GOT3 (cell line): ENCODE results near the gene BCAR3.
A peak's percentile ranks its signal among the peaks of the same experiment; 100 is the strongest.
"Not testable (repeated sequence)": the region's sequence is repeated elsewhere in the genome, so short reads cannot be mapped to it uniquely, and the experiment has no call there.

Source experiments
- DNase-seq: peaks from one replicate; lab custom pipeline; 2025; ENCODE audit warnings: mixed read lengths; lab: John Stamatoyannopoulos, UW

Gene BCAR3

DNA sequence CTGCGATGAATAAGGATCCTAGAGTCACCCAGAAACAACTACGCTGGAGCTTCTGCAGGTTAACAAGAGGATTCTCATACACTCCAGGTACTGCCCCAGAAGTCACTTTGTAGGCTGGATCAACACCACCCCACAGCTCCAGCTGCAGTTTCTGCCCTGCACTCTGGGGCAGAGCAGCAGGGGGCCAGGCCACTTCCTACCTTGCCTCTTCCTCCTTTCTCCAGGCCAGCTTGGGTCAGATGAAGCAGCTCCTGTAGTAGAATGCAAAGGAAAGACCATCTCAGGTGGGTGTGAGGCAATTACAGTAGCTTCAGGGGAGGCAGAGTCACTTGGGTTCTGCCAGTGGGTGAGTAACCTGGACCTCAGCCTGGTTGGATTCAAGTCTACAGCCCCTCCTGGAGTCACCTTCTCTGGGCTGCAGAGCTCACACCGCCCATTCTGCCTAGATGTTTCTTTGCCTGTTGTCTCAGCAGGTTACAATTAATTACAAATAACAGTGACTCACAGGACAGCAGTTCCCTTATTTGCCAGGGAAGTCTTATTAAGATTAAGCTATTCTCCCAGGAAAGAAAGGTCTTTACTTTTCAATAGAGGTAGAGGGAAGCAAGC is 24.4 kb upstream of the BCAR3 start:
- no peak for DNase-seq

DNA sequence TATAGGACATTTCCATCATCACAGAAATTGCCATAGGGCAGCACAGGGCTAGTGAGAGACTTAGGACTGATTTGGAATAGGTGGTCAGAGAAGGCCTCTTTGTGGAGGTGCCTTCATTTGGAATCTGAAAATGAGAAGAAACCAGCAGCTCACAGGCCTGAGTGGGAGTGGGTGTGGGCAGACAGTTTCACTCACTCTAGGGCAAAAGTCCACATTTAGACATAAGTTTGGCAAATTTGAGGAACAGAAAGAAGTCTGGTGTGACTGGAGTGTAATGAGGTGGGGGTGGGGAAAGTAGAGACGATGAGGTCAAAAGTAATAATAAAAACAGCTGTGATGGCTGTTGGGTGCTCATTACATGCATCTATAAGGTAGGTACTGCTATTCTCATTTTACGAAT is 22.4 kb upstream of the BCAR3 start:
- no peak for DNase-seq

DNA sequence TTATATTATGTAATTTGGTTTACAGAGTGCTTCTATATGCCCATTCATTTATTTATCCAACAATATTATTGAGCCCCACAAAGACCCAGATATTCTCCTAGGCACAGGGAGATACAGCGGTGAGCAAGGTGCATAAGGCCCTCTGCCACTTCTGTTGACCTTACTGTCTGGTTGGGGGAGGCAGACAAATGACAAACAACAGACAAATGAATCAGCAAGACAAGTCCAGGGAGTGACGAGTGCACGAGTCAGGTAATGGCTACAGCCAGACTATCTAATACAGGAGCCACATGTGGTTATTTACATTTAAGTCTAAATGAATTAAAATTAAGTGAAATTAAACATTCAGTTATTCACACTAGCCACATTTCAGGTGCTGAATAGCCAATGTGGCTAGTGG is 22.0 kb upstream of the BCAR3 start:
- no peak for DNase-seq

DNA sequence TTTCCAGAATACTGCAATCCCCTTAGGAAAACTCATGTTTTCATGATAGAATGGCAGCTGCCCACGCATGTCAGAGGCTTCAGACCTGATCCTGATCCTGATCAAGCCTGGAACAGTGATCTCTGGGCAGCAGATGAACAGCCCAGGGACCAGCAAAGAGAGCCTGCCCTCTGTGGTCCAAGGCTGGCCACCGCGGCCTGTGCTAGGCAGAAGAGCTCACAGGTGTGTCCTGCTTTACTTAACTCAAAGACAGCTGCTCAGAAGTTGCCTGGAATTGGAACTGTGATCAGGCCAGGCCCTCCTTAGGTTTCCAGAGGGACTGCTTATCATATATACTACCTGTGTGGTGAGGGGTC is 21.2 kb upstream of the BCAR3 start:
- no peak for DNase-seq

DNA sequence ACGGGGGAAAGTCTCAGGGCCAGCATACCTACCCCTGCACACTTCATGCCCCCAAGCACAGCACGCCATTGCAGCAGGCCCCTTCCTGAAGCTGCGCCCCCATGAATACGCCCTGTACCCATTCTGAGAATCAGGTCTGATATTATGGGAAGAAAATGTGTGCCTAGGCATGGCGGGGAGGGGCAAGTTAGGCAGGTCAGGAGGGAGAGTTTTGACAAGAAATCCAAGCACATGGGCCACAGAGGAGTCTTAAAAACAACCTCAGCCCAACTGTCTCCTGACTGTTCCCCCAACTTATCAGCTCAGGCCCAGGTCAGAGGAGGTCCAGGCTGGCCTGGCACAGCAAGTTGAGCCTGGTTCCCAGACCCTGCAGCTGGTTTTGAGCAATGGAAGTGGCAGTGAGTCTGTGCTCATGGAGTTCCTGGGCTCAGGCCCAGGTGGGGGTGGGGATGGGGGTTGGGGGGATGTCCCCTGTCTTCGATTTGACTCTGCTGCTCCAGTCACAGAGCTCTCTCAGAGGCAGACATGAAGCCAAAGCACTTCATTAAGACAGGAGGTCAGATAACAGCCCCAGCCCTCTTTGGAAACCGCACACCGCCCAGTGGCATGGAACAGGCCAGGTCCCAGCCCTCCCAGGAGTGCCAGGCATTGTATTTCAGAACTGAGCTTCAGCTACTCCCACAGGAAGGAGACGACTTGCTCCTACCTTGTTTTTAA is 20.6 kb upstream of the BCAR3 start:
- no peak for DNase-seq

DNA sequence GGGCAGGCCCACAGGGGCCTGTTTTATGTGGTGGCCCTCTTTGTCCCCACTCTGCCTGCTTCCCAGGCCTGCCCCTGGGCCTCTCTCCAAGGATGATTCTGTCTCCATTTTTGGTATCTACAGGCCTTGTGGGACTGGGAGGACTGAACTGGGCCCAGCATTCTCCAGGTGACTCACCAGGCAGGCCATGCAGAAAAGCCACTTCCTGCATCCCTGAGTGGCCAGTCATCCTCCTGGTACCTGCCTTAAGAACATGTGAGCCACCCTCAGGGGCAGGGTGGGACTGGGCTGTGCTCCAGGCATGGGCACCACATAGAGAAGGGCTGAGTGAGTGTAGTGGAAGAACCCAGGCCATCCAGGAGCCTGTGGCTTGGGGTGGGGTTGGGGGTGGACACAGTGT is 20.0 kb upstream of the BCAR3 start:
- peak; percentile 2 for DNase-seq

DNA sequence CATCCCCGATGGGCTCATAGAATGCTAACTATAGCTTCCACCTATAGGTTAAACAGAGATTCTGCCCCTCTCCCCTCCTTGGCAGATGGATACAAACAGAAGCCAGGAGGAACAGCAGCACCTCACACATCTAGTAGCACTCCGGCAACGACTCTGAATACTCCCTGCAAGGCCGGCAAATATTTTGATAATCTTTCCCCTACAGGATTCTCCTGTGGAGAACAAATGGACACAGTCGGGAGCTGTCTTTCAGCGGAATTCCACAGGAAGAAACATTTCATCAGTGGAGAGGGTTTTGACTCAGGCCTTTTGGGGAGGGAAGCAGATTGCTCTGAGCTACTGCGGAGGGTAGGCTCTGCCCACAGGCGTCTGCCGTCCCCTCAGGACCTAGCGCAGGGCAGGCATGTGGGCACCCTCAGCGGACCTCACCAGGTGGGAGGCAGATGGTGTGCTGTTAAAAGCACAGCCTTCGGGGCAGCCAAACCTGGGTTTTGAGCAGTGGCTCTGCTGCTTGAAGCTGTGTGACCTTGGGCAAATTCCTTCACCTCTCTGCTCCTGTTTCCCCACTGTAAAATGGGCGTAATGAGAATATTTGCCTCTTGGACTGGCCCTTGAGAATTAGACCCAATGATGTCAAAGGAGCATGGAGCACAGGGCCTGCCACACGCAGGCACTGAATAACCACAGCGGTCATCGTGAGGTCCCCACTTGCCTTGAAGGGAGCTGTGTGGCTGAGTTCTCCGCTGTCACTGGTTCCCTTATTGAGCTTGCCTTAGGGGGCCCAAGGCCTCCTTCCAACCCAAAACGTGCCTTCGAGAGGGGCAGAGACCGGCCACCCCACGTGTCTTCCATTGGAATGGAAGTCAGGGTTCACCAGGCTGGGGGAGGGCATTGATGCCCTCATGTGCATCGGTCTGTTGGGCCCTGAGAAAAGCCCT is 19.2 kb upstream of the BCAR3 start:
- no peak for DNase-seq

DNA sequence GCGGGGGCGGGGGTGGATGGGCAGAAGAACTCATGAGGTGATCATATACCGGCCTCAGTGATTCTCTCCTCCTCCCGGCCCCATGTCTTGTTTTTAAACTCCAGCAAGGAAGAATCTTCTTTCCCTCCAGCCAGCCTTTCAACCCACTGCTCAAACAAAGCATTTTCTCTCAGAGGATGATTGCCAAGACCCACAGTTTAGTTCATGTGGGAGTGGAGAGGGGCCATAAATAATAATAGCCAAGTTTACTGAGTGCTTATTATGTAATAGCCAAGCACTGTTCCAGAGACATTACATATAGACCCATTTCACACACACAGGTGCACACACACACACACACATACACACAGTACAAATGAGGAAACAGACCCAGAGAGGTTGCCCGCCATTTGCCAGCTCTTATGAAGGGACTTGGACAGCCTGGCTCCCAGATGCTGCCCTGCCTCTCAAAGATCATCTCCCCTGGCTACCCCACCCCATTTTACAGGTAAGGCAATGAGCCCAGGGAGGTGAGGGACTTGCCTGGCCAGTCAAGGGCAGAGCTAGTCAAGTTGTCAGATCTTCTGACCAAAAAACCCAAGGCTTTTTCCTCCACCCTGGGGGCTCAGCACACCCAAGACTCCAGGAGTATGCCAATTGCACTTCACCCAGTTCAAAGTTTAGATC is 18.0 kb upstream of the BCAR3 start:
- no peak for DNase-seq

DNA sequence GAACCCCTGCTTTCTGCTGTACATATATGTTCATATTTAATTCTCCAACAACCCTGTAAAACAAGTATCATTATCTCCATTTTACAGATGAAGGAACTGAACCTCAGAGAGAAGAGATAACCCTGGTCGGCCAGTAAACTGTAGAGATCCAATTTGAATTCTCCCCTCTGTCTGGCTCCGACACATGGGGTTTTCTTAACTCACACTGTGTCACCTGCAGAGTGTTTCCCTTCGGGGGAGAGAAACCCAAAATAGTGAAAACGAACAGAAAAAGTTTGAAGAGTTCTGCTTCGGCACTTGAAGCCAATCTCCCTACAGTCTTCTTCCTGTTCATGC is 17.4 kb upstream of the BCAR3 start:
- no peak for DNase-seq

DNA sequence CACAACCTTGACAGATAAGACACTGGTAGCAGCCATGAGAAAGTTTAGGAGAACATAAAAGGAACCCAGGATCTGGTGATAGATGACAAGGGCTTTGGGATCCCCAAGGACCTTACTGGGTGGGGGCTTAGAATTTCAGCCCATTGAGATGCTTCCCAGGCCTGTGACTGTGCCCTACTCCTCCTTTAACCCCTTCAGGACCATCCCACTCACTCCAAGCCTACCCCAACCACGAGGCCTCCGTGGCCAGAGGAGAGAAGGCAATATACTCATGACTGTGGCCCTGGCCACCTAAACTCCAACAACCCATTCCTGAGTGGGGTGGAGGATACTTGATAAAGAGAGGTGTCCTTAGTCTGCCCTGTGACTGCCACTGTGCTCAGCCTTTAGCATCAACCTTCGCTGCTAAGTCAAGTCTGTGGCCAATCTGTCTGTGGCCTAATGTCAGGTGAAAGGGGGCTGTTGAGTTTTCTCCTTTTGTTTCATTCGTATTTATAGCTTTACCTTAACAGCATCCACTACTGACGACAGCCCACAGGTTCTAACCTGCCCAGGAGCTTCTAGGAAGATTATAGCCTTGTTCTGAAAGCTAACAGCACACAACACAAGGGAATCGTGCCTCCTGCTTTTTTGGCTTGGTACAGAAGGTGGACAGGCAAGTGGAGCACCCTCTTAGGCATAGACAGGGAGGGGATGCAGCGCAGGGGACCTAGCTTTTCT is 16.9 kb upstream of the BCAR3 start:
- no peak for DNase-seq

DNA sequence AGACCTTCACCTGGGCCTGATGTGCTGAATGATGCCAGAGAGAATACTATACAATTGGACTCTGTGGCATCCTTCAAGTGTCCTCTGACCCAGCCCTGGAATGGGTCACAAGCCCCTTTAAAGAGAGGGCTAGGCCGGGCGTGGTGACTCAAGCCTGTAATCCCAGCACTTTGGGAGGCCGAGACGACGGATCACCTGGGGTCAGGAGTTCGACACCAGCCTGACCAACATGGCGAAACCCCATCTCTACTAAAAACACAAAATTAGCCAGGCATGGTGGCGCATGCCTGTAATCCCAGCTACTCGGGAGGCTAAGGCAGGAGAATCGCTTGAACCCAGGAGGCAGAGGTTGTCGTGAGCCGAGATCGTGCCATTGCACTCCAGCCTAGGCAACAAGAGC is 15.9 kb upstream of the BCAR3 start:
- DNase-seq, result not testable (repeated sequence)

DNA sequence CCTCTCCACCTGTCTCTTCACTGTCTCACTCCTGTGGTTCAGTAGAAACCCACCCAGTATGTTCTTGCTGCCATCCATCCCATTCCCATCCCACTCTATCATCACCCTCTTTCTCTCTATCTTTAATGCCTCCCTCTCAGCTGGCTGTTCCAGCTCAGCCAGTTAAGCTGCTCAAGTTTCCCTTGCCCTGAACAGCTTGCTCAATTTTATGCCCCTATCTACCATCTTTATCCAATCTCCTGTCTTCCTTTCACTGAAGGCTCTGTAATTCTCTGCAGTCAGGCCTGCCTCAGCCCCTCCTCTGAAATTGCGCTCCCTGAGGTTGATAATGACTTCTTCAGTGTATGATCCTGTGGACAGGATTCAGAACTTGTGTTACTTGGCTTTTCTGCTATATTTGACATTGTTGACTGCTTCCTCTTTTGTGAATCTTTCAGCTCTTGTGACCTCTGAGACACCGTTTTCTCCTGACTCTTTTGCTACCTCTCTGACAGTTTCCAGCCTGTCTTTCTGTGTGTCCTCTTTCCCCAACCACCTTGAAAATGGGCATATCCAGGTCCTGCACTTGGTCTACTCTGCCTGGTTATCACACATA is 13.9 kb upstream of the BCAR3 start:
- DNase-seq, result no peak

DNA sequence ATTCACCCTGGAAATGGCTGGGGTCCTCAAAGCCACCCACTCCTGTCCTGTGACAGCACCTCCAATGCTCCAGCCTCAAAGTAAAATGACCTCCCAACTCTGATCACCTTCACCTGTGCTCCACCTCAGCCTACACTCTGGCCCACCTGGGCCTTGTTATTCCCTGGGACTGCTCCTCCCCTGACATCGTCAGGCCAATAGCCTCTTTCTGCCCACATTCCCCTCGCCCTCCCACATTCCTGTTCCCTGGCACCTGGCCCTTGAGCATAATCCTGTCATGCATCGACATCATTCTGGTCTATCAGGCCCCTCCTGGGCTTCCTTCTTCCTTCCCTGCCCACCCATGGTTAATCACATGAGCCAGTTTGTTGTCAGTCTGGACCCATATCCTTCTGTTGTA is 13.2 kb upstream of the BCAR3 start:
- no peak for DNase-seq

DNA sequence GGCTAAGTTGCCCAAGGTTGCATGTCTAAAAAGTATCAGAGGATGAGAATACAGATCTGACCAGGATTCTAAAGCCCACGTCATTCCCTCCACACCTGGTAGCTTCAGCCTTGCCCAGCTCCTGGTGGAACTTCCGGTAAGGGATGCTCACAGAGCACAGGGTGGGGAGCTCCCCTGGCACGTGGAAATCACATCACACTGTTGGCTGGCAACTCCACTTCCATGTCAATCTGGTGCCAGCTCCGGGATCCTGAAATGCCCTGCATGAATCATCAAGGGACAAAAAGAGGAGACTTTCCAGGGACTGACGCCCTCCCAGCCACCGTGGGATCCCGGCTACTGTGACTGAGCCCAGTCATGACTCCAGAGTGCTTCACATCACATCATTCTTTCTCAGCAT is 12.4 kb upstream of the BCAR3 start:
- DNase-seq, result no peak

DNA sequence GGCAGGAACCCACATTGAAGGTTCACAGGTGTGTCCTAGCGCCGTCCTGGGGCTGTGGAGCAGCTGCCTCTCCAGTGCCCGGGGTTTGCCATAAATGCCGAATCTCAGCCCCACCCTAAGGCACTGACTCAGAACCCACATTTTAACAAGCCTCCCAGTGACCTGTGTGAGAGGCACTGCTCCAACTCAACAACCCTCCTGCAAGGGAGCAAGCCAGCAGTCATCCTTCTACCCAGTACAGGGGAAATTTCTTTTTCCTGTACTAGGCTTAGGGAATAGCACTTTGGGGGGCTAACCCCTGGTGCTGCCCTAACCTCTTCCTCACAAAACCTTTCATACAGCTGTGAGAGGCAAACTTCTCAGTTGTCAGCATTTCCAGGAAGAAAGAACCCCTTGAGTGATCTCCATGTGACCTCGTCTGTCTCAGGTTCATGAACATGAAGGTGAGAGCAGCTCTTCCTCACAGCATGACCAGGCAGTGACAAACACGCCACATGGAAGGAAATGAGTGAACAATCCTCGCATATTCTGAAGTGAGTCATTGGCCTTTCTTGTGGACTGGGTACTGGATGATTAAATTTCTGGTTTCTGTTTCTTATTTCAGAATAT is 11.4 kb upstream of the BCAR3 start:
- DNase-seq, result no peak

DNA sequence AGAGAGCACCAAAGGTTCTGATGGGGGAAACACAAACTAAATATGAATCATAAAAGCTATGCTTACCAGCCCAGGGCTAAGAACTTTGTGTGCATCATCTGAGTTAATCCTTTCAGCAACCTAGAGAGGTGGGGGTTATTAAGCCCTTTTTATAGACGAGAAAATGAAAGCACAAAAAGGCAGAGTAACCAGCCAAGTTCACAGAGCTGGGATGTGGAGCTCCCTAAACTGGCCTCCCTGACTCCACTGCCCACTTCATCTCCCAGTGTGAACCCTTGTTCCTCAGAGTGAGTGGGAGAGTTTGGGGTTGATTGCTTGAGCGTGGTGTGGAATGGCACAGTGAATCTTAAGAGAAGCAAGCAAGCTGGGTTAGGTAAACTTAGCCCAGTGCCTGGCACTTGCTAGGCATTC is 10.8 kb upstream of the BCAR3 start:
- DNase-seq, result no peak

DNA sequence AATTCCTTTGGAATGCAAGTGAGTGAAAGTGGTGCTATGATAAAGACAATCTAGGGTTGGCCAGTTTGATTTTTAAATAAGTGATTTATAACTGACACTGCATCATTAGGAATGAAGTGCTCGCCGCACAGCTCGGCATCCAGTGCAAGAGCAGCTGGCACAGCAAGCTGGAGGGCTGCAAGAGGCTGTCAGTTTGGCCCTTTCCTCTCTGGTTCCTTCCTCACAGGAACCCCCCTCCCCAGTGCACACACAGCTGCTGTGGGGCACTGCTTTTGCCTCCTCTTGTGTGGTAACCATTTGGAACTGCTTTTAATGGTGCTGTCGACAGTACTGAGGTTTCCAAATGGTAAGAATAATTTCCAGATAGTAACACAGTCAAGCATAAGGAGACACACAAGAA is 10.4 kb upstream of the BCAR3 start:
- DNase-seq, result no peak

DNA sequence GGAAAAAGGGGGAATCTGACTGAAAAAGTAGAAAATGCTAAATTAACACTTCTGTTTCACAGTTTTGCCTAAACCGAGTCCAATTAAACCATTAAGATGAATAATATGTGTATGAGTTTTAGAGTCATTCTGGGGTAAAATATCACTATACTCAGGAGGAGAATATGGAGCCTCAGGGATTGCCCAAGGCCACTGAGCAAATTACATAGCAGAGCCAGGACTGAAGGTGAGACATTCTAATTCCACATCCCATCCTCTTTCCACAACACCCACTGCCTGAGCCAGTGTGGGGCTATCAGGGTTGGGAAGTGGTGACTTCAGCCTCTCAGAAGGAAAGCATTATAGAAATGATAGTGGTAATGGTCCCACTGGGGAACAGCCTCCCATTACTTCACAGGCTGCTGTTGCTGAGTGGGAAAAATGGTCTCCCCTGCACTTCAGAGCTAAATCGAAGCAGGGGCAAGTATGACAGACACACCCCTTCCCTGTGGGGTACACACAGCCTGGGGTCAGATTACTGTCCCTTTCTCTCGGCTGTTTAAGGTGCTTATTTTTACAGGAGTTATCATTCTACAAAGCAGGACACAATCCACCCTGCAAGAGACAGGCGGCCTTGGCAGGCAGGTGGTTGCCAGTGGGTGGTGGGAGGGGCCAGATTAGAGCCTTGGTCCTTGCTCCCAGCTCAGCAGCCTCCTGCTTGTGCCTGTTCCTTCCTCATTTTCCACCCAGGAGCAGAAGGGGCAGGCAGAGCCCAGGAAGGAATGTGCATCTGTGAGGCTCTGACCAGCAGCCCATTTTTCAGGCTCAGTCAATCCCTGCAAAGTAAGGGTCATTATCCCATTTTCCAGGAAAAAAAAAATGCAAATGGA is 9.5 kb upstream of the BCAR3 start:
- no peak for DNase-seq

DNA sequence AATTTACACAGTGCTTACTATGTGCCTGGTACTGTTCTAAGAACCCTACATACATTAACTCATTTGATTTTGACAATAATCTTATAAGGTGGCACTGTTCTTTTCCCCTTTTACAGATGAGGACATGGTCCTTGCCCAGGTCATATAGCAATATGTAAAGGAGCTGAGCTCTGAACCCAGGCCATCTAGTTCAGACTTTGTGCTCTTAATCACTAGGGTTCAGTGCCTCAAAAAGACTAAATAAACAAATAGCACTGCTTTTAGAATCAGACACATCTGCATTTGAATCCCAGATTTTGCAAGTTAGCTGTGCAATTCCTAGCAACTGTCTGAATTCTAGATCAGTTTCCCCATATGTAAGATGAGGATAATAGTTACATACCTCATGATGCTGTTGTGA is 8.7 kb upstream of the BCAR3 start:
- DNase-seq, result no peak

DNA sequence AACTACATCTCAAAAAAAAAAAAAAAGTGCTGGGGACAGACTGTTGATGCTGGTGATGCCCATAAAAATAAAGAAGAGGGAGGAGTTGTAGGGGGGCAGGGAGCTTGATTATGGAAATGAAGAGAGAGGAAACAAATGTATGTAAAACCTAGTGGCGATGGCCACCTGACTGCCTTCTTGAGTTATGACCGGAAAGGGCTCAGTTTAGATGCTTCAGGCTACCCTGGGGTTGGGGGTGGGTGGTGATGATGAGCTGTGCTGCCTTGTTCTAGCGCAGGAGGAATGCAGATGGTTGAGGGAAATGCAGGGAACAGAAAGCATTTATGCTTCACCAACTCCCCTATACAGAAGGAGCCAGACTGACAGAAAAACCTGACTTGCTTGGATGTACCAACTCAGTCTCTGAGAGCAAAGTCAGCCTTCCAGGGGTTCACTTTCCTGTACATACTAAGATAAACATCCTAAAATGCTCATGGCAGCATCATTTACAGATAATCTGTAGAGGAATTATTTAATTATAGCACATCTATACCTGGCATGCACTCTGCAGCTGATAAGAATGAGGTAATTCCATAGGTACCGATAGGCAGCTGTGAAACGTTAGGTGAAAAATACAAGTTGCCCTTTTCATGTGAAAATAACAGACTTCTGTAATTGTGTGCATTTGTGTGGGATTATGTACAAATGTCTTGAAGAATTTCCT is 8.0 kb upstream of the BCAR3 start:
- DNase-seq, result no peak
